NCI-H146 treated with DMSO at 0.1 percent for 48 hours (cell line): ENCODE results near the gene ZAR1L.

ENCODE experiments used
- DNase-seq: peaks from one replicate; lab custom pipeline; 2025; ENCODE audit not compliant: unreplicated experiment; lab: John Stamatoyannopoulos, UW

Gene ZAR1L

GRCh38 chr13:32302461-32302860, 12.7 kb downstream of the ZAR1L start:
- no peak for DNase-seq

DNA sequence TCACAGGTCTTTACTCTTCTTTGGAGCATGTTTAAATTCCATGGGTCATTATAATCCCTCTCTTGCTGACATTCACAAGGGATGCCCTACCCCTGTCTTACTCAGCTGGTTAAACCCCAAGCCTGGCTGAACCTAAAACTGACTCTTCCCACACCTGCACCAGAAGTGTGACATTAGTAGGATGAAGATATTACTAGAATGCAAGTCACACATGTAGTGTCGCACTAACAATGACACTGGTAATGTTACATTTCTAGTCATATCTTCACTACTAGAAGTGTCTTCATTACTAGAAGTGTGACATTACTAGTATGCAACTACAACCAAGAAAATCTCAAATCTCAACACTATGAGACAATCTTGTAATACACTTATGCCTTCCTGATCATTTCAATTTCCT, 14.2 kb downstream of the ZAR1L start:
- DNase-seq, result no peak

GRCh38 chr13:32300406-32300805, 14.8 kb downstream of the ZAR1L start:
- no peak for DNase-seq

DNA sequence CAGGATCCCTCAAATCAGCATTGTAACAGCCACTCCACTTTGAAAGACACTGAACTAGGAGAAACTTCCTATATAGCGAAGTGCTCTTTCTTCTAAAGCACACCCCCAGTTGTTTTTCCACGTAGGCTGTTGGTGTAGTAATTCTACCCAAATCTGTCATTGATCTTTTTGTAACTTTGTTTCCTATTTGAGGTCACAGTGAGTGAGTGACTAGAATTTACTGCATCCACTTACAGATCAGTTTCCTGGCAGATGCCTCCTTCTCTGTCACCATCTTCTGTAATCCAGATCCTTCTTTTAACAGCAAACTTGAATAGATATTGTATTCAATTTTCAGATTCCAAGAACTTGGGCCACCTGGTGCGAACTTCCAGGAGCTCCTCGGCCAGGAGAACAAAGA, 15.3 kb downstream of the ZAR1L start:
- no peak for DNase-seq

GRCh38 chr13:32298695-32299094, 16.5 kb downstream of the ZAR1L start:
- DNase-seq, result no peak

GRCh38 chr13:32297206-32297605, 18.0 kb downstream of the ZAR1L start:
- no peak for DNase-seq

DNA sequence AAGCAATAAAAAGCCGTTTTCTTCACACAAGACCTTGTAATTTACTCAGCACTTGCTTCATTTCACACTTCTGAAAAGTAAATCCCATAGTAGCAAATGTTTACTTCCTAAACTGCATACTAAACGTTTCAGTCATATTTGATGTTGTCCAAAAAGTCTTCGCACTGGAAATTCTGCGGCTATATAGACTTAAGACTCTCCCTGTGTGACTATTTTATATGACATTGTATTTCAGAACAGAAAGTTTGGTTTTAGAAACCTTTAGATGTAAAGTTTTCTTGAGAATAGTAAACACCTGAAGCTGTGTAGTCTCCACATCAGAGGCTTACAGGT, 29.6 kb downstream of the ZAR1L start:
- DNase-seq, result no peak

- DNase-seq, result no peak
Measured at GRCh38 chr13:32284927-32285632, 30.1 kb downstream of the ZAR1L start.

- DNase-seq, result no peak
Measured at GRCh38 chr13:32282096-32282711, 33.0 kb downstream of the ZAR1L start.

- DNase-seq, result no peak
Measured at GRCh38 chr13:32281096-32281495, 34.1 kb downstream of the ZAR1L start.

DNA sequence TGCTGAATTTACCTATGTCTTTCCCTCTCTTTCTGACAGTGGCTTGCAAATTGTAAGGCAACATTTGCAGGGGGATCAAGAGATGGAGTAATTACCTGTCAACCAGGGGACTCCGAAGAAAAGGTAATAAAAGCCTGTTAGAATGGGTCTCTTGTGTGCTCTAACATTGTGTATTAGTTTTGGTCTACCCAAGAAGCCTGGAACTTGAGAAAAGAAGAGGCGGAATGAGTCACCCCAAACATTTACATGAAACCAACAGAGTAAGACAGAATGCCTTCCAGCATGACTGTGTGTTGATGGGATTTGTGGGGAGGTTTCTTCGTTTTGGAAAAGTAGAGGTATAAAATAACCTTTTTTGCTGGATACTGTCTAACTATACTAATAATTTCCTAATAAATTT, 36.7 kb downstream of the ZAR1L start:
- DNase-seq, result no peak

- DNase-seq, result no peak
Measured at GRCh38 chr13:32277839-32278238, 37.3 kb downstream of the ZAR1L start.

GRCh38 chr13:32272021-32272683, 43.0 kb downstream of the ZAR1L start:
- DNase-seq, result no peak

- no peak for DNase-seq
Measured at GRCh38 chr13:32267836-32268439, 47.2 kb downstream of the ZAR1L start.

DNA sequence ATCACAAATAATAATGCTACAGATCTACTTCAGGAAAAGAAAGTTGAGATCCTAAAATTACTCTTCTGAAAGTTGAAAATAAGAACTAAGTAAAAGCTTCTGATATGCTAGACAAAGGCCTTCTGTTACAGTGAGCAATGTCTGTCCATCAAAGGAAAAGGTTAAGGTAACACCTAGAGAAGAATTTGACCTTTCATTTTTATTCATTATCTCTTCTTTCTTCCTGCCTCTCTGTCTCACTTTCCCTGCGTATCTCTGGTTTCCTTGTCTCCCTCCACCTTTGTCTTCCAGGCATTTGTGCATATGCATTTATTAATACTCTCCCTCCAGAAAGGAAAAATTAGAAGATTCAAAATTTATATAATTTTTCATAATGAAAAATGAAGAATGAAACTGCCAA, 49.0 kb downstream of the ZAR1L start:
- no peak for DNase-seq

DNA sequence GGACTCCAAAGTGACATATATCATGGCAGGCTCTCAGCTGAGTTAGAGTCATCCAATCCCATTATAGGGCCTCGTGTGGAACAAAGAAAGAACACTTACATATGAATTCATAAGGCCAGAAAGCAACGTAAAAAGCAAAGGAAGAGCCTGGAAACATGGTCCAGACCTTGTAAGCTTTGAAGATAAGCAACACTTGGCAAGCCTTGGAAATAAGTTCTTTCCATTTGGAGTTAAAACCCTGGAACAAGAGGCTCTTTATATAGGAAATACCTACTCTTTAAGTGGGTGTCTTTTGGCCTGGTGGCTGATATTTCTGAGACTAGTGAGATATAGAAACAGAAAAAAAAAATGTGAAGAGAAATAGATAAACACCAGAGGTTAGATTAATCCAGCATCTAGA, 49.4 kb downstream of the ZAR1L start:
- no peak for DNase-seq

DNA sequence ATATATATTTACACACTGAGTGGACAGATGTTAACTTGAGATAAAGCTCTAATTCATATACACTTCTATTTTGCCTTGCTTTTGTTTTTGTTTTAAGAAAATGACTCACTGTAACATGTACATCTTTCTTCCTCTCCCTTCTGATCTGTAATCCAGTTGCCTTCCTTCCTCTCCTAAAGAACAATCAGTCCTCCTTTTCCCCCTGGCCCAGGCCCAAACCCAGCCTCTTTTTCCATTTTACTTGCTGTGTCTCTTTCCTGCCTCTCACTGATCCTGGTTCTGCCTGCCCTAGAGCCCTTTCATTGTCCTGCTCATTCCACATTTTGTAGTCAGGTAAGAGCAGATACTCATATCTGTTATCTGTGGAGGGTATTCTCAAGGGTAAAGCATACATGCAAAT, 50.8 kb downstream of the ZAR1L start:
- no peak for DNase-seq

- DNase-seq, result no peak
Measured at GRCh38 chr13:32262619-32263018, 52.5 kb downstream of the ZAR1L start.

- no peak for DNase-seq
Measured at GRCh38 chr13:32262165-32262564, 53.0 kb downstream of the ZAR1L start.

DNA sequence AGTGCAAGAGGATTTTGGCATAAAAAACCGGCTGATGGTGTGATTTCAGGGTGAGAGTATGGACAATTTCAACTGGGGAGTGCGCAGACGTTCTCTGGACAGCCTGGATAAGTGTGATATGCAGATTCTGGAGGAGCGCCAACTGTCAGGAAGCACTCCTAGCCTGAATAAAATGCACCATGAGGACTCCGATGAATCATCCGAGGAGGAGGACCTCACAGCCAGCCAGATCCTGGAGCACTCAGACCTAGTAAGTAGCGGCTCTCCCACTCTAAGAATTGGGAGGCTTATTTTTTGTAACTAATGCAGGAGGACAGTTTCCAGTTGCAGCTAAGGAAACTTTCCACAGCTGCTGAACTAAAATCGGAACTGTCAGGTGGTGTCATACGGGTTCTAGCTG, 53.6 kb downstream of the ZAR1L start:
- no peak for DNase-seq

DNA sequence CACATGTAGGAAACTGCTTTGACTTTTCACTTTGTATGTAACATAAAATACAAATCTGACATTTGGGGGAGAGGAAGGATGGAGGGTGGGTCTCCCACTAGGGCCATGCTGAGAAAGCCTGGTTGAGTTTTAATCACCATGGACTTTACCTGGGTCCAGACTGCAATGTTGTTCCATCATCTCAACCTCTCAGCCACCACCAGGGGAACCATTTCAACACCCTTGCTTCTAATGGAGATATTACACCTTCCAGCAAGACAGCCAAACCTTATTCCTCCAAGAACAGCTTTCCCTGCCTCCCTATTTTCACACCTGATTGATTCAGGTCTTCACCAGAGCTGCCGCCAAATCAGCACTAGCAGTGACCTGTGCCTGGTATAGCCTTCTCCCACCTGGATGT, 56.0 kb downstream of the ZAR1L start:
- DNase-seq, result no peak

- DNase-seq, result no peak
Measured at GRCh38 chr13:32257649-32258048, 57.5 kb downstream of the ZAR1L start.
